Spleen (tissue), 11 donors: ENCODE measurements around the gene IL13. TPM values are rescaled to one million over a fixed set of nuclear protein-coding genes. Genes with fewer than 3 reads are reported as not detected.

ENCODE experiments used
- DNase-seq: peaks from one replicate; pipeline ENCODE4 v3.0.0-alpha.2; 2020
- H3K27ac ChIP-seq, 8 donors: fragments of 200-600 bp; sonication (generic) in 7 of 8; 1 replicate in 4 of 8; 2 replicates in 4 of 8; pipeline versions ENCODE4 v1.5.0 to v1.8.0; 2016 to 2021; ENCODE audit warnings: inconsistent platforms in 4 of 8, mild to moderate bottlenecking in 4 of 8, moderate library complexity in 1 of 8
- H3K27me3 ChIP-seq, 7 donors: fragments of 200-600 bp; sonication (generic) in 6 of 7; replicated peaks in 1 of 7; 1 replicate in 4 of 7; 2 replicates in 3 of 7; pipeline versions ENCODE4 v1.5.0 to v1.8.0; 2016 to 2021; ENCODE audit warnings: inconsistent platforms in 3 of 7, mild to moderate bottlenecking in 1 of 7
- H3K36me3 ChIP-seq, 6 donors: fragments of 200-600 bp; sonication (generic) in 5 of 6; 1 replicate in 4 of 6; 2 replicates in 2 of 6; pipeline versions ENCODE4 v1.5.0 to v1.8.0; 2016 to 2021; ENCODE audit warnings: inconsistent platforms in 2 of 6
- H3K4me1 ChIP-seq, 6 donors: fragments of 200-600 bp; sonication (generic) in 5 of 6; 1 replicate in 3 of 6; 2 replicates in 3 of 6; pipeline versions ENCODE4 v1.5.0 to v1.8.0; 2016 to 2021; ENCODE audit warnings: inconsistent platforms in 3 of 6
- H3K4me3 ChIP-seq, 8 donors: fragments of 200-600 bp; sonication (generic) in 7 of 8; 1 replicate in 4 of 8; 2 replicates in 4 of 8; pipeline versions ENCODE4 v1.5.0 to v1.8.0; 2016 to 2021; ENCODE audit warnings: inconsistent platforms in 4 of 8, mild to moderate bottlenecking in 4 of 8, moderate library complexity in 2 of 8
- H3K9me3 ChIP-seq, 8 donors: fragments of 200-600 bp; sonication (generic) in 7 of 8; 1 replicate in 4 of 8; 2 replicates in 4 of 8; pipeline versions ENCODE4 v1.5.0 to v1.8.0; 2016 to 2021; ENCODE audit warnings: inconsistent platforms in 4 of 8
- POLR2A ChIP-seq, 3 donors: fragments of 450-650 bp; IDR thresholded peaks; one replicate each; pipeline ENCODE4 v1.5.1; 2017; ENCODE audit warnings: antibody characterized with exemption in 3 of 3, mild to moderate bottlenecking in 1 of 3
- POLR2AphosphoS5 ChIP-seq, 3 donors: sonication (generic); formaldehyde crosslinking; IDR thresholded peaks; one replicate each; pipeline ENCODE4 v1.5.1; 2017; ENCODE audit warnings: antibody characterized with exemption in 3 of 3
- WGBS, 5 donors: extraction: QIAGEN DNeasy Blood & Tissue Kit in 3 of 5; methylation state at CpG; one replicate each; pipeline versions ENCODE4 v1.1.5 to v1.1.7; 2013 to 2018; 5-methylcytosine and 5-hydroxymethylcytosine counted together
- intact Hi-C: fragments of 100-400 bp; cut with DNase I; formaldehyde crosslinking; loops from one replicate; pipeline ENCODE4 v1.15.0; 2023; ENCODE audit warnings: low total_unique reads
- polyA plus RNA-seq, 3 donors: library from polyadenylated mRNA; stranded (reverse); fragments of 200-250 nt; gene quantifications; one replicate each; pipeline ENCODE4 v1.2.1, GENCODE V29; 2013
- total RNA-seq, 7 donors: library from RNA; depleted of rRNA in 3 of 7; stranded (reverse); fragments of >200 nt in 3 of 7; fragmentation: NEBNext Ultra II Directional in 4 of 7; extraction: Animal tissue kit (Norgen Biotek cat#: 25700) in 4 of 7; gene quantifications; one replicate each; pipeline versions ENCODE4 v1.1.0 to v1.2.1, GENCODE V29; 2016 to 2021
- TF ChIP-seq, protein P1 (sequence below), 11 experiments: fragments of 200-600 bp in 7 of 11; fragments of 450-650 bp in 4 of 11; sonication (generic) in 4 of 11; IDR thresholded peaks in 8 of 11; conservative IDR thresholded peaks in 3 of 11; 1 replicate in 7 of 11; 2 replicates in 4 of 11; pipeline versions ENCODE4 v1.4.0 to v1.8.0; 2016 to 2021; ENCODE audit warnings: antibody characterized with exemption in 11 of 11, inconsistent platforms in 4 of 11, mild to moderate bottlenecking in 1 of 11
- donor health status: healthy with polysubstance abuse.
- donor health status: DM: no; HTN: no; CAD: no; lungs with moderate emphysema.
- donor health status: DM: no; HTN: no; CAD: no.
- donor health status: Bipolar disorder and iron deficiency.
- donor health status: healthy.
- donor health status: DM: no; HTN: no; CAD: no.
- donor health status: DM: yes; HTN: yes; CAD: no.

Gene IL13
- total and polyA plus RNA-seq, 10 donors, result 0.06 to 0.07 TPM; not detected in 8

DNA sequence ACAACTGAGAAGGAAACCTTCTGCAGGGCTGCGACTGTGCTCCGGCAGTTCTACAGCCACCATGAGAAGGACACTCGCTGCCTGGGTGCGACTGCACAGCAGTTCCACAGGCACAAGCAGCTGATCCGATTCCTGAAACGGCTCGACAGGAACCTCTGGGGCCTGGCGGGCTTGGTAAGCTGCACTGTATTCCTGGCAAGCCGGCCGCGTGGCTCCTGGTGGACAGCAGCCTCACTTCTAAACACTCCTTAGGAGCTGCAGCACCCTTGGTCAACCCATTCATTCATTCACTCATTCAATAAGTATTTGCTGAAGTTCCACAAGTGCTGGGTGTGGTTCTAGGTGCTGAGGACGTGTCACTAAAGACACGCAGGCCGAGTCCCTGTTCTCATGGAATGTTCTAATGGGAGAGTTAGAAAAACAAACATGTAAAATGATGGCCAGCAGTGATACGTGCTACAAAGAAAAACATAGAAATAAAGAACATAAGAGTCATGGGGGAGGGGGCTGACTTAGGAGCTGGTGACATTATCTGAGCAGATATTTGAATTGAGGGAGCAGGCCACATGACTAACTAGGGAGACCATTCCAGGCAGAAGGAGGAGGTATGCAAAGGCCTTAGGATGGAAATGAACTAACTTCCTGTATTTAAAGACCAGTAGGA, 21.9 kb downstream of the IL13 start:
- H3K27me3 ChIP-seq, result no peaks in the 10 kb centered on the region
- H3K4me1 ChIP-seq, result peaks cover 0 to 27% (median 3%) of the 10 kb centered on the region in 6 donors
- H3K9me3 ChIP-seq, result no peaks in the 10 kb centered on the region
- intact Hi-C loops, result no loop called here
- peak; percentile 57 for DNase-seq
- H3K36me3 ChIP-seq, result no peaks in the 10 kb centered on the region
- H3K27ac ChIP-seq, result no peak overlapping the region
- no peak overlapping the region for H3K4me3 ChIP-seq
- 94 to 97% (median 95%) methylated on average over 12 to 15 of the region's 15 CpGs for WGBS, 5 donors
- TF ChIP-seq POLR2A (IDR thresholded peaks at IDR 0.05) (no peak), POLR2AphosphoS5 (IDR thresholded peaks at IDR 0.05) (no peak)
- TF ChIP-seq, protein P1, sequence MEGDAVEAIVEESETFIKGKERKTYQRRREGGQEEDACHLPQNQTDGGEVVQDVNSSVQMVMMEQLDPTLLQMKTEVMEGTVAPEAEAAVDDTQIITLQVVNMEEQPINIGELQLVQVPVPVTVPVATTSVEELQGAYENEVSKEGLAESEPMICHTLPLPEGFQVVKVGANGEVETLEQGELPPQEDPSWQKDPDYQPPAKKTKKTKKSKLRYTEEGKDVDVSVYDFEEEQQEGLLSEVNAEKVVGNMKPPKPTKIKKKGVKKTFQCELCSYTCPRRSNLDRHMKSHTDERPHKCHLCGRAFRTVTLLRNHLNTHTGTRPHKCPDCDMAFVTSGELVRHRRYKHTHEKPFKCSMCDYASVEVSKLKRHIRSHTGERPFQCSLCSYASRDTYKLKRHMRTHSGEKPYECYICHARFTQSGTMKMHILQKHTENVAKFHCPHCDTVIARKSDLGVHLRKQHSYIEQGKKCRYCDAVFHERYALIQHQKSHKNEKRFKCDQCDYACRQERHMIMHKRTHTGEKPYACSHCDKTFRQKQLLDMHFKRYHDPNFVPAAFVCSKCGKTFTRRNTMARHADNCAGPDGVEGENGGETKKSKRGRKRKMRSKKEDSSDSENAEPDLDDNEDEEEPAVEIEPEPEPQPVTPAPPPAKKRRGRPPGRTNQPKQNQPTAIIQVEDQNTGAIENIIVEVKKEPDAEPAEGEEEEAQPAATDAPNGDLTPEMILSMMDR (IDR thresholded peaks at IDR 0.05 in 8 of 11, conservative IDR thresholded peaks at IDR 0.05 in 3 of 11), result no peak

- Histone ChIP-seq H3K27me3 (no peaks in the 10 kb centered on the region), H3K4me3 (no peak overlapping the region), H3K27ac (no peak overlapping the region), H3K9me3 (no peaks in the 10 kb centered on the region), H3K4me1 (peaks cover 0 to 21% (median 0%) of the 10 kb centered on the region in 6 donors), H3K36me3 (no peaks in the 10 kb centered on the region)
- DNase-seq, result peak; percentile 45
- 74 to 93% (median 84%) methylated on average over 8 of the region's 8 CpGs for WGBS, 5 donors
- intact Hi-C loops, result no loop called here
- no peak for TF ChIP-seq POLR2A (IDR thresholded peaks at IDR 0.05)
- TF ChIP-seq, protein P1 (IDR thresholded peaks at IDR 0.05 in 8 of 11, conservative IDR thresholded peaks at IDR 0.05 in 3 of 11), result no peak
- no peak for TF ChIP-seq POLR2AphosphoS5 (IDR thresholded peaks at IDR 0.05)
These were observed 23.0 kb downstream of the IL13 start for GRCh38 chr5:132680780-132681475.

DNA sequence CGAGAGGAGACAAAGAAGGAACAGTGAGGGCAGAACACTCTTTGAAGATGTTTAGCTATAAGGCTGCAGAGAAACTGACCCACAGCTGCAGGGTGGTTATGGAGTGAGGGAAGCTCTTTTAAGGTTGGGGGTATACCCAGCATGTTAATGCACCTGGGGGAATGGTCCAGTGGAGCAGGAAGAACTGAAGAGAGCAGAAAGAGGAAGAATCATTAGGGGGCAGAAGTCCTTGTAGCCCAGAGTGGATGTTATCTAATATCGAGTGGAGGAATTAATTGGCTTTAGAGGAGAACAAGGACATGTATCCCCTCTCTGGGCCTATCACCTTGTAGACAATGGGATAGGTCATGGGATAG, 23.5 kb downstream of the IL13 start:
- Histone ChIP-seq H3K4me3 (no peak overlapping the region), H3K4me1 (peaks cover 0 to 16% (median 0%) of the 10 kb centered on the region in 6 donors), H3K36me3 (no peaks in the 10 kb centered on the region), H3K27me3 (no peaks in the 10 kb centered on the region), H3K27ac (no peak overlapping the region), H3K9me3 (no peaks in the 10 kb centered on the region)
- intact Hi-C loops, result no loop called here
- WGBS, 5 donors, result 42 to 81% (median 67%) methylated on average over 2 of the region's 2 CpGs
- no peak for DNase-seq
- TF ChIP-seq, protein P1 (IDR thresholded peaks at IDR 0.05 in 8 of 11, conservative IDR thresholded peaks at IDR 0.05 in 3 of 11), result no peak
- TF ChIP-seq POLR2A (IDR thresholded peaks at IDR 0.05), result no peak
- no peak for TF ChIP-seq POLR2AphosphoS5 (IDR thresholded peaks at IDR 0.05)

- Histone ChIP-seq H3K4me1 (peaks cover 0 to 11% (median 0%) of the 10 kb centered on the region in 6 donors), H3K36me3 (no peaks in the 10 kb centered on the region), H3K4me3 (no peak overlapping the region), H3K27ac (no peak overlapping the region), H3K9me3 (no peaks in the 10 kb centered on the region), H3K27me3 (no peaks in the 10 kb centered on the region)
- TF ChIP-seq POLR2A (IDR thresholded peaks at IDR 0.05) (no peak), POLR2AphosphoS5 (IDR thresholded peaks at IDR 0.05) (no peak)
- TF ChIP-seq, protein P1 (IDR thresholded peaks at IDR 0.05 in 8 of 11, conservative IDR thresholded peaks at IDR 0.05 in 3 of 11), result no peak
- 62 to 93% (median 86%) methylated on average over 4 of the region's 4 CpGs for WGBS, 5 donors
- peak; percentile 51 for DNase-seq
- intact Hi-C loops, result no loop called here
These were observed 24.0 kb downstream of the IL13 start for GRCh38 chr5:132681983-132682382.
